Gastroesophageal sphincter (tissue), 3 donors: ENCODE data around the gene SPTLC3.

ENCODE experiments used
- CTCF ChIP-seq, 4 experiments: fragments of 200-600 bp in 2 of 4; fragments of 450-650 bp in 2 of 4; sonication (generic) in 1 of 4; IDR thresholded peaks; one replicate each; pipeline ENCODE4 v1.5.1; 2017 to 2019; ENCODE audit warnings: antibody characterized with exemption in 4 of 4, mild to moderate bottlenecking in 2 of 4, moderate library complexity in 2 of 4
- EP300 ChIP-seq: sonication (generic); formaldehyde crosslinking; IDR thresholded peaks from one replicate; pipeline ENCODE4 v1.6.1; 2017; ENCODE audit warnings: antibody characterized with exemption, mild to moderate bottlenecking
- POLR2AphosphoS5 ChIP-seq: sonication (generic); formaldehyde crosslinking; IDR thresholded peaks from one replicate; pipeline ENCODE4 v1.6.1; 2017; ENCODE audit warnings: antibody characterized with exemption

GRCh38 chr20:13024596-13024995 lies 15.8 kb downstream of the SPTLC3 start:
- no peak for TF ChIP-seq POLR2AphosphoS5
- no peak for TF ChIP-seq EP300
- no peak for TF ChIP-seq CTCF (IDR thresholded peaks at IDR 0.05)
